ENCODE results near the gene CD276. TPM values are rescaled to one million over a fixed set of nuclear protein-coding genes. Genes with fewer than 3 reads are reported as not detected.
"Not testable (repeated sequence)": the region's sequence is repeated elsewhere in the genome, so short reads cannot be mapped to it uniquely, and the experiment has no call there.

CD276 gene
- total and polyA plus RNA-seq, 12 donors, result 53.4 to 147 (median 84.1) TPM

GRCh38 chr15:73722425-73722824, 38.2 kb downstream of the CD276 start:
- 86 to 99% (median 97%) methylated on average over 3 of the region's 3 CpGs for WGBS, 4 donors
- Histone ChIP-seq H3K27me3 (no peaks in the 10 kb centered on the region), H3K4me3 (no peak overlapping the region), H3K27ac (no peak overlapping the region), H3K9me3 (replicated peaks in 1 of 3) (no peaks in the 10 kb centered on the region), H3K4me1 (replicated peaks in 1 of 2) (no peaks in the 10 kb centered on the region), H3K36me3 (replicated peaks in 1 of 2) (no peaks in the 10 kb centered on the region)
- intact Hi-C loops (cut with DNase I), result no loop called here
- DNase-seq, result no peak
- TF ChIP-seq POLR2A (IDR thresholded peaks at IDR 0.05) (no peak), CTCF (IDR thresholded peaks at IDR 0.05) (no peak)

- intact Hi-C loops (cut with DNase I), result no loop called here
- WGBS, 4 donors, result 52 to 71% (median 68%) methylated on average over 4 of the region's 4 CpGs
Observed at GRCh38 chr15:73723191-73723590, 39.0 kb downstream of the CD276 start.

DNA sequence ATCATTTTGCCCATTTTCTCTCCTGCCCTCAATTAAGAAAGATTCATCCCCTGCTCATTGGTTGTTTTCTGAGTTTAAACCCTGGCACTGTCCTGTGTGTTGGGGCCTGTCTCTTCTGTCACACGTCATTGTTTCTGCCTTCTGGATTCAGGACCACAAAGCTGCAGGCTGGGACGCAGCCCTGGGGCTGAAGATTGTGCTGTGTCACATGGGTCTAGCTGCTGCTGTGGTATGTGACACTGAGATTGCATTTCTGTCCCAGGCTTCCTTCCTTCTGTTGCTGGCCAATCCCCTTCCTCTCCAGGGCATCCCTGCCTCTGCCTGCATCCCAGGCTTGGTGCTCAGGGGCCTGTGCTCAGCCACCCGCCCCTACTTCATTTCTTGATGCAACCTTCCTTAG, 40.0 kb downstream of the CD276 start:
- no peak overlapping the region for H3K27ac ChIP-seq
- no peaks in the 10 kb centered on the region for H3K27me3 ChIP-seq
- H3K4me3 ChIP-seq, result no peak overlapping the region
- intact Hi-C loops (cut with DNase I), result no loop called here
- whole genome bisulfite sequencing, 4 donors, result 65 to 72% (median 67%) methylated on average over 3 of the region's 3 CpGs
- no peak for DNase-seq
- no peaks in the 10 kb centered on the region for H3K9me3 ChIP-seq (replicated peaks in 1 of 3)
- no peaks in the 10 kb centered on the region for H3K36me3 ChIP-seq (replicated peaks in 1 of 2)
- TF ChIP-seq POLR2A (IDR thresholded peaks at IDR 0.05), result no peak
- no peak for TF ChIP-seq CTCF (IDR thresholded peaks at IDR 0.05)
- no peaks in the 10 kb centered on the region for H3K4me1 ChIP-seq (replicated peaks in 1 of 2)

More at GRCh38 chr15:73723191-73723590, 39.0 kb downstream of the CD276 start:
- DNase-seq, result no peak
- Histone ChIP-seq H3K9me3 (replicated peaks in 1 of 3) (no peaks in the 10 kb centered on the region), H3K36me3 (replicated peaks in 1 of 2) (no peaks in the 10 kb centered on the region), H3K27ac (no peak overlapping the region), H3K4me3 (no peak overlapping the region), H3K4me1 (replicated peaks in 1 of 2) (no peaks in the 10 kb centered on the region), H3K27me3 (no peaks in the 10 kb centered on the region)
- no peak for TF ChIP-seq POLR2A (IDR thresholded peaks at IDR 0.05)
- TF ChIP-seq CTCF (IDR thresholded peaks at IDR 0.05), result no peak

GRCh38 chr15:73727330-73727976, 43.3 kb downstream of the CD276 start:
- H3K27me3 ChIP-seq, result no peaks in the 10 kb centered on the region
- H3K4me3 ChIP-seq, result no peak overlapping the region
- H3K4me1 ChIP-seq (replicated peaks in 1 of 2), result no peaks in the 10 kb centered on the region
- TF ChIP-seq CTCF (IDR thresholded peaks at IDR 0.05) (no peak), POLR2A (IDR thresholded peaks at IDR 0.05) (no peak)
- no peak for DNase-seq
- intact Hi-C loops (cut with DNase I), result no loop called here
- H3K36me3 ChIP-seq (replicated peaks in 1 of 2), result no peaks in the 10 kb centered on the region
- WGBS, 4 donors, result 82 to 98% (median 92%) methylated on average over 4 to 7 of the region's 7 CpGs
- H3K9me3 ChIP-seq (replicated peaks in 1 of 3), result no peaks in the 10 kb centered on the region
- no peak overlapping the region for H3K27ac ChIP-seq

GRCh38 chr15:73732051-73732450, 47.9 kb downstream of the CD276 start:
- DNase-seq; H3K27me3 ChIP-seq; H3K9me3 ChIP-seq (replicated peaks in 1 of 3); H3K4me3 ChIP-seq; H3K27ac ChIP-seq; intact Hi-C loops (cut with DNase I); H3K4me1 ChIP-seq (replicated peaks in 1 of 2); H3K36me3 ChIP-seq (replicated peaks in 1 of 2): not testable (repeated sequence)
- 95 to 100% (median 98%) methylated on average over 3 to 29 of the region's 29 CpGs for WGBS, 4 donors
